Stimulated activated CD4-positive, alpha-beta T cell treated with anti-CD3 and anti-CD28 coated beads, Interleukin-4, amount 100 ng/mL, for 4 hours (primary cell): ENCODE results near the gene EMP2.

ENCODE experiments used
- DNase-seq, 2 experiments: peaks; one replicate each; pipeline ENCODE4 v3.0.0-alpha.2; 2020

The EMP2 gene

GRCh38 chr16:10609402-10609774, 29.0 kb upstream of the EMP2 start:
- no peak for DNase-seq

DNA sequence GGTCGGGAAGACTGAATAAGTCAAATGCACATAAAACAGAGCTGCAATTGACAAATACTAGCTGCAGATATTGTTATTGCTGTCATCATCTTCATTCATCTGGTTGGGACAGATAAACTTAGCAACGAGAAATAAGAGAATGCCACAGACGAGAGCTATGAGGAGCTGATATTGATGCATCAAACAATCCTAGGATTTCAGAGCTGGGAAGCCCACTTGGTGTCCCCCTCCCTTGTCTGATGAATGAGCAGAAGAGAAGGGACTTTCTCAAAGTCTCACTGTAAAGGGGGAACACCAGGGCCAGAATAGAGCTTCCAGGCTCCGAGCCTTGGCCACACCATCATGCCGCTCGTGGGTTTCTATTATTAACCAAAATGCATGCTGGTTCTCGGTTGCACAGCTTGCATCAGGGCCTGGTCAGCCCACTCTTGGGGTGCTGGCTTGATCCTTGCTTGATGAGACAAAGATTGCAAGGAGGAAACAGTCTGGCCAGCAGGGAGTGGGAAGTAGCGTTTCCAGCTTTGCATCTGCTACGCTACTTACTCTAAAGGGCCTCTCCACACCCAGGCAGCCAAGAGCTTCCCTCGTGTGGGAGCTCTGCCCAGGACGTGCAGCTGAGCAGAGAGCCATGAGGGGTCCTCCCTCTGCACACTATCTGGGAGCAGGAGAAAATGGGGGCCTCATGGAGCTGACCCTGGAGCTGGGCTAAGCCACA, 28.4 kb upstream of the EMP2 start:
- DNase-seq = no peak

DNA sequence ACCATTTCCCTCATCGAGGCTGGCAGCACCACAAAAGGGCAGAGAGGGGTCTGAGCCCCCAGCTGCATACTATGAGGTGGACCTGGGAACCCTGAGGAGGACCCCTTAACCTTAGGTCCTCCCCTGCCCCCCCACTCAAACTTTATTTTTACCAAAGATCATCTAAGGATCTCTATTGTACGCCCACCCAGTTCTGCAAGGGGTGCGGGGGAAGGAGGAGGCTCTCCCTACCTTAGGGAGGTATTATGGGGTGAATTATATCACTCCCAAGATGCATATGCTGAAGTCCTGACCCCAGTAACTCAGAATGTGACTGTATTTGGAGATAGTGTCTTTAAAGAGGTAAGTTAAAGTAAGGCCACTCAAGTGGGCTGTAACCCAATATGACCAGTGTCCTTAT, 26.8 kb upstream of the EMP2 start:
- no peak for DNase-seq

DNA sequence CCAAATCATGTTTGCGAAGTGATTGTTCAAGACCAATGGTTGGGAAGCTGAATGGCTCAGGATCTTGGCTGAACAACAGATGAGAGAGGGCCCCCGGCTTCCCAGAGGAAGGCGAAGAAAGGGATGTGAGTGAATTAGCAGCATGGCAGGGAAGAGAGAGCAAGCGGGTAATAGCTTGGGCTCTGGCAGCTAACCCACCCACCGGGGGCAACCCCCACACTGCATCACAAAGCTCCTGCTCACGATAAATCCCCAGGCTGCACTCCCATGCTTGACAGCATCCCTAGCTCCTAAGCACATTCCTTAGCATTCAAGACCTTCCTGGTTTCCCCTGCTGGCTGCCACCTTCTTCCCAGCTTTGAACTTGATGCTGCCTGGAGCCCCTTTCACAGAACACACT, 26.2 kb upstream of the EMP2 start:
- DNase-seq = no peak

- DNase-seq = no peak
These were observed 25.2 kb upstream of the EMP2 start for GRCh38 chr16:10605636-10606035.

DNA sequence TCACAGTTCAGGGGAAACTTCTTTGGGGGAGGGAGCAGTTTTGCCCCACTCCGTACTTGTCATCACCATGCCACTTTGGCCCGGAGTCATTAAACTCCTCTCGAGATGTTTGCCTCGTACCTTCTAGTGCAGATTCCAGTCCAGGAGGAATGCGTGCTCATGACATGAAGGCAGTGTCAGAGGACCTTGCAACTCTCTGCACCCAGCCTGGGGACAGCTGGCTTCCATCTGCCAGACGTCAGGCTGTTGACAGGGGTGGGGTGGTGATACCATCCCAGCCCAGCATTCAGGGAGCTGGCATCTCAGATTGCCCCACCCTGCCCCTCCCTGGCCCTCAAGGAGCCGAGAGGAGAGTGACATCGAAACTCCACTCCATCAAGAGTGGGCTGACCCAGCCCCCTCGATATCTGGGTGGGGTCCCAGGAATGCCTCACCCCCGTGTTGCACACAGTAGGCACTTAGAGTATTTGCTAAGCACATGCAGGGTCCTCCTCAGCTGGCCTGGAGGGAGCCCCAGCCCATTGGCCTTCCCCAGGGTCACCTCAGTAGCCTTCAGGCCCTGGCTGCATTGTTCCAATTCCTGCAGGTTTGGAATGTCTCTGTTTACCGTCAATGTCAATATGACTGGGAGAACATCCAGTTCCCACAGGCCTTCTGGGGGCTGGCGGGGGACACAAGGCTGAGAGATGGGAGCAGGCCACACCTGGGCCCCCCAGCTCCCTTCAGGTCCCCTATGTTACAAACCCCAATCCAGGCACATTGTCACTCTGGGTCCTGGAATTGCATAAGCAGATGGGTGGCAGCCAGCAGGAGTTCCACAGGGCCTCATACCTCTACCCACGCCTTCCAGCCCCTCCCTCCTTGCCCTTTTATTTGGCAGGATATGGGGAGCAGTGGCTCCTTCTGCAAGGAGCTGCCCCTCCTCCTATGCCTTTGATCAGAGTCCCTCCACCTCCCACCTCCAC, 21.3 kb upstream of the EMP2 start:
- no peak for DNase-seq

DNA sequence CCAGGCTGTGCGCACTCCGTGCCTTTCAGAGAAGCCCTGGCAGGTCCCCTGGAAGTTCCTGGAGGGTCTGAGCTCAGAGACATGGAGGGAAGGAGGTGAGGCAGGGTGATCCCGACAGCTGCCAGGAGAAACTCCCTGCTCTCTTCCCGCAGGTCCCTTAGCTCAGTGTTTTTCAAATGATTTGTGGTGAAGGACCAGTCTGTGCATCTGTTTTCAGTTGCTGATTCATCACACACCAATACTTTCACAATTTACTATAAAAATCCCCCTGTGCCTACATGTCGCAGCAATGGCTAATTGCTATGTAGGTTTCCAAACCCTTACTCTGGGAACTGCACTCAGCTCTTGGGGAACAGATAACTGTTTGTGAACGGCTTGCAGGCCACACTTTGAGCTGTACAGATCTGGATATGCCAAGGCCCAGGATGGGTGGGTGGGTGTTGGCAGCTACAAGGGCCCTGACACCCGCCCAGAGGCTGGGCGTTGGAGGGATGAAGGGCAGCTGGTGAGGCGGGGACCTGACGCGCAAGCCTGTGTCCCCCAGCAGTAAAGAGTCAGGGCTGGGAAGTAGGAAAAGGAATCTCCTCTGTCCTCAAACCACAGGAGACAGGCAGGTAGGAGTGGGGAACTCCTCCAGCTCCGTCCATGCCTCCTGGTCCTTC, 20.5 kb upstream of the EMP2 start:
- no peak for DNase-seq

GRCh38 chr16:10599626-10600025, 19.2 kb upstream of the EMP2 start:
- no peak for DNase-seq

DNA sequence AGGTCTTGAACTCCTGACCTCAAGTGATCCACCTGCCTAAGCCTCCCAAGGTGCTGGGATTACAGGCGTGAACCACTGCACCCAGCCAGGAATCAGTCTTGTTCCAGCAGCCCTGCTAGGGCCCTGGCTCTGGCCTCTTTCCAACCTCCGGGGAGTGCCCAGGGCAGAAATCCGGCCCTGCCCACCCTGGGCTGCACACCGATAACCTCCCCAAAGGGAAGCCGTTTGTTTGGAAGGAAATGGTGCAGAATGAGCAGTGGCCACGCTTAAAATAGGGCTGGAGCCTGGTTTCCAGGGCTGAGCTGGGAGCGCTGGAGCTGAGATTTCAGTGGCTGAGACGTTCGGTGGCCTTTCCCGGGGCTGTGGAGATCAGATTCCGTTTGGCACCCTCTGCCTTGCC, 17.8 kb upstream of the EMP2 start:
- no peak for DNase-seq

- no peak for DNase-seq
These were observed 16.8 kb upstream of the EMP2 start for GRCh38 chr16:10597187-10597601.

DNA sequence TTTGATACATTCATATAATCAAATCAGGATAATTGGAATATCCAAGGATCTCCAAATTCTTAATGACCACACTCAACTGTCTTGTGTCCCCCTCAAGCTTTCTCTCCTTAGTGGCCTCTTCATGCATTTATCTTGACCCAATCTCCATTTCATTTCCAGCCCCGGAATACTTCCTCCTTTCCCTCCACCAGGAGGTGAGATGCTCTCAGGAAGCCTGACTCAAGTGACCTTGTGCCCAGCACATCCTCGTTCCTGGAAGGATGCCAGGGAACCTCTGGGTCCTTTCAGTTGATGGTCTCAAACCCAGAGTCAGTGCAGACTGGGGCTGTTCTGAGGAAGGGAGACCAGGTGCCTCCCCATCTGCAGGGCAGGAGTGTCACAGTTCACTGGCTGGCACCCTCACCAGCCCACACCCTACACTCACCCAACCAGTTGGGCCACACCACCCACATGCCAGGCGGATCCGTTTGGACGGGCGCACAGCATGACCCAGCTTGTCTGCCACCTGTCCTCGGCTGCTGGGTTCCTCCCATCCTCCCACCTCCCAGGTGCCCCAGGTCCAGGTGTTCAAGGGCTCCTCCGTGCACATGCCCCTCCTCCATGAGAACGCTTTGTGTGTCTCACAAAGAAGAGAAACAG, 14.0 kb upstream of the EMP2 start:
- no peak for DNase-seq

GRCh38 chr16:10592611-10593010, 12.2 kb upstream of the EMP2 start:
- no peak for DNase-seq

DNA sequence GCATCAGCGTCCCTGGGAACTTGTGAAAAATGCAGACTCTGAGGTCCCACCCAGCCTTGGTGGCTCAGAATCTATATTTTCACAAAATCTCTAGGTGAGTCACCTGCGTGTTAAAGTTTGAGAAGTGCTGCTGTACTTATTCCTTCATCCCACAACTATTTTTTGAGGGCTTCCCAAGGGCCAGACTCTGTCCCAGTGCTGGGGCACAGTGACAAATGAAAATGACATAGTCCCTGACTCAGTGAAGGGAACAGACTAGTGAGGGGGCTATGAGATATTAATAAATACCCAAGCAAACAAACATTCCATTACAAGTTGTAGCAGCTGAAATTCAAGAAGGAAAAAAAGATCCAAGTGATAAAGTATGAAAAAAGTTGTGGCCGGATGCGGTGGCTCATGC, 9.9 kb upstream of the EMP2 start:
- no peak for DNase-seq

DNA sequence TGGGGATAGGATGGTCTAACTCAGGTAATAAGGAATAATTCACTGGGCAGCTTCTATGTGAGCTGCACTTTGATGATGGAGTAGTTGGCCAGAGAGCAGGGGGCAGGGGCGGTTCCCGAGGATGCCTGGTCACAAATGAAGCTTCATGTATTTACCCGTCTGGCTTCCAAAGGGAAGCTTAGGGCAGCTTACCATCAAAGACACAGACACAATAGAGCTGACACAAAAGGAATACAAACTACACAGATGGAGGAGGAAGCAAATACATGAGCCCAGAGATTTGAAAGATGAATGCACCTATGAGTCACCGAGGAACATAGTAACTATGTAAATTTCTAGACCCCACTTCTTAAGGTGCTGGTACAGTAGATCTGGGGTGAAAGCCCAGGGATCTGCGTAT, 8.7 kb upstream of the EMP2 start:
- DNase-seq = no peak

GRCh38 chr16:10587622-10588021, 7.2 kb upstream of the EMP2 start:
- DNase-seq = no peak

DNA sequence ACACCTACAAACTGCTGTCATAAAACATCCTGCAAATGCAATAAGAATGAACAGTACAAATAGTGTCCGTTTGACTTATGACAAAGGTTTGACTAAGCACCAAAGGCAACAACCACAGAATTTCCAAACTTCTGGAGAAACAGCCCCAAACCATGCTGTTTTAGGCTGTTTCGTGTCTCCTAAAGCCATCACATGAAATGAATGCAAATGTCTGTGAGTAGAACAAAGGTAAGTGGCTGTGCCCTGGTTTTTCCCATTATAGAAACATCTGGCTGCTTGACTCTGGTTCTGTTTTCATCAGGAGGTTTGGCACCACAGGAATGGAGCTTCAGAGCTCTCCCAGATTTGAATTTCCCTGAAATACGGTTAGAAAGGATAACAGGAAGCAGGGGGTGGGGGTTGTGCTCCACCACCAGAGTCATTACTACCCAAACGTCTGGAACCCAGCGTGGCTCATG, 4.6 kb upstream of the EMP2 start:
- DNase-seq = no peak

DNA sequence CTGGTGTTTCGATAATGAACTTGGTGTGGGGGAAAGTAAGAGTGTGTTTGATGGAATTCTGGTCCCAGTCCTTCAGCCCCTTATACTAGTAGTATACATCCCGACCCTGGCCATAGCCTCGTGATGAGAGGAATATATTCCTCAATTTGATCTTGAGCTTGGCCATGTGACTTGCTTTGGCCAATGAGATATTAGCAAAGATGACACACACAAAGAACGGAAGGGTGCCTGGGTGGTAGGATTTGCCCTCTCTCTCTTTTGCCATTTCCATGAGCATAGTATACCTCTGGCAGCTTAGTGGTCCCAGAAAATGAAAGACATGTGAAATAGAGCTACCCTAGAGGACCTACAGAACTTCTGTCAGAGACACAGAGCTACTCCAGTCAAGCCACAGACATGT, 2.9 kb upstream of the EMP2 start:
- DNase-seq = no peak

- DNase-seq = no peak
These were observed 1.1 kb upstream of the EMP2 start for GRCh38 chr16:10581507-10581906.

- no peak for DNase-seq
These were observed 467 bp upstream of the EMP2 start for GRCh38 chr16:10580883-10581247.

- no peak for DNase-seq
These were observed 828 bp downstream of the EMP2 start for GRCh38 chr16:10579575-10579964.

GRCh38 chr16:10578474-10579316, 1.7 kb downstream of the EMP2 start:
- no peak for DNase-seq
